WTC11 (cell line): Measurements from ENCODE around the gene UBXN10. TPM values are rescaled to one million over a fixed set of nuclear protein-coding genes. Genes with fewer than 3 reads are reported as not detected.

Experiments
- ATAC-seq: fragments of 200-7000 bp; cut with Tn5 transposase; 2 replicates; pipeline ENCODE4 v1.10.0; 2021; ENCODE audit warnings: mild to moderate bottlenecking, moderate library complexity
- CTCF ChIA-PET: fragments of 300-600 bp; sonication (Branson Sonifier 250); formaldehyde crosslinking; loops from one replicate; lab custom pipeline; 2021; ENCODE audit warnings: antibody characterized with exemption; lab: Charles Lee
- POLR2A ChIA-PET: fragments of 350-600 bp; sonication (Branson Sonifier 250); formaldehyde crosslinking; loops from one replicate; lab custom pipeline; 2021; ENCODE audit warnings: antibody characterized with exemption; lab: Charles Lee
- DNase-seq: peaks from one replicate; pipeline ENCODE4 v3.0.0; 2021; ENCODE audit warnings: low spot score
- H3K27ac Mint-ChIP-seq: 2 replicates; pipeline ENCODE4 v1.8.0; 2021; ENCODE audit warnings: mixed read lengths
- H3K27me3 Mint-ChIP-seq: 2 replicates; pipeline ENCODE4 v1.8.0; 2021; ENCODE audit warnings: low read depth, mild to moderate bottlenecking, moderate library complexity, mixed read lengths
- H3K36me3 Mint-ChIP-seq: 2 replicates; pipeline ENCODE4 v1.8.0; 2021; ENCODE audit warnings: mixed read lengths
- H3K4me1 Mint-ChIP-seq: 2 replicates; pipeline ENCODE4 v1.8.0; 2022; ENCODE audit warnings: mixed read lengths
- H3K4me3 Mint-ChIP-seq: 2 replicates; pipeline ENCODE4 v1.8.0; 2021; ENCODE audit warnings: mild to moderate bottlenecking, moderate library complexity, mixed read lengths
- H3K9me3 Mint-ChIP-seq: 2 replicates; pipeline ENCODE4 v1.8.0; 2021; ENCODE audit warnings: mixed read lengths
- ATF2 ChIP-seq: sonication (generic); formaldehyde crosslinking; IDR thresholded peaks from 2 replicates; pipeline ENCODE4 v1.8.1; 2022; ENCODE audit warnings: low read depth, missing genetic modification reagents, borderline replicate concordance
- ATF3 ChIP-seq: sonication (generic); formaldehyde crosslinking; conservative IDR thresholded peaks from 2 replicates; pipeline ENCODE4 v1.8.1; 2022; ENCODE audit warnings: mild to moderate bottlenecking, missing genetic modification reagents
- ELF4 ChIP-seq: sonication (generic); formaldehyde crosslinking; IDR thresholded peaks from 2 replicates; pipeline ENCODE4 v1.8.1; 2022; ENCODE audit warnings: low read depth, mild to moderate bottlenecking, moderate library complexity, missing genetic modification reagents
- FOXK1 ChIP-seq: sonication (generic); formaldehyde crosslinking; IDR thresholded peaks from 2 replicates; pipeline ENCODE4 v1.8.0; 2022; ENCODE audit warnings: mild to moderate bottlenecking, moderate library complexity, missing genetic modification reagents
- GRHL2 ChIP-seq: fragments of 250-450 bp; sonication (Bioruptor Pico); IDR thresholded peaks from 2 replicates; pipeline ENCODE4 v1.8.0; 2022; ENCODE audit warnings: mild to moderate bottlenecking, moderate library complexity; ENCODE audit not compliant: insufficient replicate concordance, severe bottlenecking
- GTF2I ChIP-seq: fragments of 250-450 bp; sonication (Bioruptor Pico); conservative IDR thresholded peaks from 2 replicates; pipeline ENCODE4 v1.4.0; 2021; ENCODE audit warnings: mild to moderate bottlenecking
- MLX ChIP-seq: sonication (generic); formaldehyde crosslinking; IDR thresholded peaks from 2 replicates; pipeline ENCODE4 v1.8.1; 2023; ENCODE audit warnings: mild to moderate bottlenecking, missing genetic modification reagents, moderate library complexity
- NFE2L1 ChIP-seq: sonication (generic); formaldehyde crosslinking; IDR thresholded peaks from 2 replicates; pipeline ENCODE4 v1.8.1; 2023; ENCODE audit warnings: missing genetic modification reagents
- NR1H2 ChIP-seq: sonication (generic); formaldehyde crosslinking; IDR thresholded peaks from 2 replicates; pipeline ENCODE4 v1.9.0; 2021; ENCODE audit warnings: mild to moderate bottlenecking, moderate library complexity, missing genetic modification reagents
- PRRX2 ChIP-seq: fragments of 250-450 bp; sonication (Bioruptor Pico); IDR thresholded peaks from 2 replicates; pipeline ENCODE4 v1.8.0; 2021; ENCODE audit warnings: mild to moderate bottlenecking
- RELA ChIP-seq: sonication (generic); formaldehyde crosslinking; IDR thresholded peaks from 2 replicates; pipeline ENCODE4 v1.8.1; 2022; ENCODE audit warnings: missing genetic modification reagents, mild to moderate bottlenecking, borderline replicate concordance
- RORB ChIP-seq: fragments of 250-450 bp; sonication (Bioruptor Pico); IDR thresholded peaks from 2 replicates; pipeline ENCODE4 v1.9.0; 2021; ENCODE audit warnings: mild to moderate bottlenecking
- SMAD3 ChIP-seq: sonication (generic); formaldehyde crosslinking; IDR thresholded peaks from 2 replicates; pipeline ENCODE4 v1.8.0; 2022; ENCODE audit warnings: missing genetic modification reagents, mild to moderate bottlenecking, borderline replicate concordance
- TP53 ChIP-seq: sonication (generic); formaldehyde crosslinking; IDR thresholded peaks from 2 replicates; pipeline ENCODE4 v1.8.1; 2023; ENCODE audit warnings: mild to moderate bottlenecking, missing genetic modification reagents
- ZNF219 ChIP-seq: sonication (generic); formaldehyde crosslinking; IDR thresholded peaks from 2 replicates; pipeline ENCODE4 v1.8.0; 2023; ENCODE audit warnings: missing genetic modification reagents, mild to moderate bottlenecking, borderline replicate concordance
- ZNF232 ChIP-seq: sonication (generic); formaldehyde crosslinking; IDR thresholded peaks from 2 replicates; pipeline ENCODE4 v1.8.0; 2022; ENCODE audit warnings: mild to moderate bottlenecking, missing genetic modification reagents
- ZNF416 ChIP-seq: fragments of 250-450 bp; sonication (Bioruptor Pico); IDR thresholded peaks from 2 replicates; pipeline ENCODE4 v1.9.0; 2021; ENCODE audit warnings: mild to moderate bottlenecking, inconsistent platforms
- ZNF532 ChIP-seq: fragments of 250-450 bp; sonication (Bioruptor Pico); IDR thresholded peaks from 2 replicates; pipeline ENCODE4 v1.9.0; 2021; ENCODE audit warnings: mild to moderate bottlenecking, borderline replicate concordance
- ZNF671 ChIP-seq: fragments of 250-450 bp; sonication (Bioruptor Pico); IDR thresholded peaks from 2 replicates; pipeline ENCODE4 v1.8.0; 2021; ENCODE audit warnings: mild to moderate bottlenecking
- total RNA-seq: library from RNA; stranded (reverse); gene quantifications from 3 replicates; pipeline ENCODE4 v1.2.3, GENCODE V29; 2021
- TF ChIP-seq, protein P1 (sequence below): sonication (generic); formaldehyde crosslinking; IDR thresholded peaks from 2 replicates; pipeline ENCODE4 v1.8.1; 2023; ENCODE audit warnings: mild to moderate bottlenecking, missing genetic modification reagents

The UBXN10 gene
- total RNA-seq, 1 experiment from 2014 or later, result 0.52 TPM

DNA sequence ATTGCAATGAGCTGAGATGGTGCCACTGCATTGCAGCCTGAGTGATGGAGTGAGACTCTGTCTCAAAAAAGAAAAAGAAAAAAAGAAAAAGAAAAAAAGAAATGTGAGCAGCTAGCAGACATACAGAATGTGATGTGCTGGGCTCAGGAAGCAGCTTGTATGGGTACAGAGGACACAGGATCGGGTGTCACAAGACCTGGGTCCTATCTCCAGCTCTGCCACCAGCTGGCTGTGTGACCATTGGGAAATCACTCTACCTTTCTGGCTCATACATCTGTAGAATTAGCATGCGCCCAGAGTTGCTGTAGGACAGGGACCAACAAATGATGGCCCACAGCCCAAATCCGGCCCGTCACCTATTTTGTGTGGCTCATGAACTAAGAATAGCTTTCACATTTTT lies 3.8 kb downstream of the UBXN10 start:
- TF ChIP-seq PRRX2 (CRISPR knock-in tag) (no peak), ZNF416 (CRISPR knock-in tag) (no peak), ELF4 (CRISPR knock-in tag) (no peak), FOXK1 (CRISPR knock-in tag) (no peak), ATF3 (CRISPR knock-in tag) (no peak), TP53 (CRISPR knock-in tag) (no peak), ZNF219 (no peak), GRHL2 (no peak)
- H3K4me1 Mint-ChIP-seq, result peaks cover 28% of the 10 kb centered on the region
- DNase-seq (no peak), ATAC-seq (no peak)
- no peaks in the 10 kb centered on the region for H3K9me3 Mint-ChIP-seq
- H3K27me3 Mint-ChIP-seq, result peaks cover 38% of the 10 kb centered on the region
- H3K27ac Mint-ChIP-seq, result no peak overlapping the region
- ChIA-PET CTCF (interaction anchor here (1.3 kb wide), 1 partner anchor 241 kb away, joined by 4 read pairs; no protein-coding TSS in a partner anchor), POLR2A (interaction anchor here (0.6 kb wide), 1 partner anchor 36 kb away, joined by 3 read pairs; no protein-coding TSS in a partner anchor)
- no peak overlapping the region for H3K4me3 Mint-ChIP-seq
- H3K36me3 Mint-ChIP-seq, result no peaks in the 10 kb centered on the region

- Mint-ChIP-seq H3K4me1 (peaks cover 29% of the 10 kb centered on the region), H3K9me3 (no peaks in the 10 kb centered on the region), H3K36me3 (no peaks in the 10 kb centered on the region)
- POLR2A ChIA-PET, result interaction anchor here (0.6 kb wide), 1 partner anchor 37 kb away, joined by 3 read pairs; no protein-coding TSS in a partner anchor
- ATAC-seq, result no peak
- no peak for TF ChIP-seq ZNF232 (CRISPR knock-in tag)
- no peak for TF ChIP-seq ATF3 (CRISPR knock-in tag)
- no peak for TF ChIP-seq NR1H2 (CRISPR knock-in tag)
- TF ChIP-seq, all 79 proteins: peak for 0
- no peak for DNase-seq
- CTCF ChIA-PET, result interaction anchor here (1.0 to 2.0 kb wide), 3 partner anchors 46 to 241 kb away, joined by 3 to 6 read pairs (median 4); no protein-coding TSS in a partner anchor
- Mint-ChIP-seq H3K4me3 (no peak overlapping the region), H3K27ac (no peak overlapping the region), H3K27me3 (peaks cover 29% of the 10 kb centered on the region)
Measured at GRCh38 chr1:20190256-20191160, 4.6 kb downstream of the UBXN10 start.

GRCh38 chr1:20191266-20191825 lies 5.5 kb downstream of the UBXN10 start:
- H3K36me3 Mint-ChIP-seq, result no peaks in the 10 kb centered on the region
- no peak overlapping the region for H3K4me3 Mint-ChIP-seq
- no peak overlapping the region for H3K27ac Mint-ChIP-seq
- no peaks in the 10 kb centered on the region for H3K9me3 Mint-ChIP-seq
- ChIA-PET POLR2A (no interaction called here), CTCF (interaction anchor here (1.0 to 2.0 kb wide), 2 partner anchors 47 to 217 kb away, joined by 3 to 6 read pairs; no protein-coding TSS in a partner anchor)
- DNase-seq (no peak), ATAC-seq (no peak)
- peaks cover 28% of the 10 kb centered on the region for H3K27me3 Mint-ChIP-seq
- H3K4me1 Mint-ChIP-seq, result peaks cover 27% of the 10 kb centered on the region
- TF ChIP-seq SMAD3 (no peak), MLX (CRISPR knock-in tag) (no peak), NFE2L1 (no peak), ATF2 (CRISPR knock-in tag) (no peak), ZNF671 (CRISPR knock-in tag) (no peak), RORB (CRISPR knock-in tag) (no peak), TP53 (CRISPR knock-in tag) (no peak), ZNF532 (no peak), GTF2I (CRISPR knock-in tag) (no peak), RELA (no peak), FOXK1 (CRISPR knock-in tag) (no peak)
- TF ChIP-seq, protein P1, sequence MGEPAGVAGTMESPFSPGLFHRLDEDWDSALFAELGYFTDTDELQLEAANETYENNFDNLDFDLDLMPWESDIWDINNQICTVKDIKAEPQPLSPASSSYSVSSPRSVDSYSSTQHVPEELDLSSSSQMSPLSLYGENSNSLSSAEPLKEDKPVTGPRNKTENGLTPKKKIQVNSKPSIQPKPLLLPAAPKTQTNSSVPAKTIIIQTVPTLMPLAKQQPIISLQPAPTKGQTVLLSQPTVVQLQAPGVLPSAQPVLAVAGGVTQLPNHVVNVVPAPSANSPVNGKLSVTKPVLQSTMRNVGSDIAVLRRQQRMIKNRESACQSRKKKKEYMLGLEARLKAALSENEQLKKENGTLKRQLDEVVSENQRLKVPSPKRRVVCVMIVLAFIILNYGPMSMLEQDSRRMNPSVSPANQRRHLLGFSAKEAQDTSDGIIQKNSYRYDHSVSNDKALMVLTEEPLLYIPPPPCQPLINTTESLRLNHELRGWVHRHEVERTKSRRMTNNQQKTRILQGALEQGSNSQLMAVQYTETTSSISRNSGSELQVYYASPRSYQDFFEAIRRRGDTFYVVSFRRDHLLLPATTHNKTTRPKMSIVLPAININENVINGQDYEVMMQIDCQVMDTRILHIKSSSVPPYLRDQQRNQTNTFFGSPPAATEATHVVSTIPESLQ, result no peak
